ENCODE data around the gene DENND11.

Gene DENND11

GRCh38 chr7:141699860-141700259 lies 2.1 kb downstream of the DENND11 start:
- Histone ChIP-seq H2AFZ (ENCODE audit: low read depth, low read length, severe bottlenecking) (no peak overlapping the region), H4K20me1 (ENCODE audit: low read depth, low read length) (no peaks in the 10 kb centered on the region), H3K79me2 (ENCODE audit: insufficient read depth, low read length) (no peaks in the 10 kb centered on the region), H3F3A (ENCODE audit: insufficient read depth) (no peaks in the 10 kb centered on the region; the same call in 1 of the 2 replicates), H3K27ac (ENCODE audit: low read depth, low read length) (no peak overlapping the region), H3K4me2 (ENCODE audit: low read depth, low read length, poor library complexity, severe bottlenecking) (no peak overlapping the region), H3K4me3 (ENCODE audit: insufficient read depth, low read length, poor library complexity, severe bottlenecking) (no peak overlapping the region), H3K9ac (ENCODE audit: low read length) (no peak overlapping the region), H3K36me3 (ENCODE audit: low read length) (no peaks in the 10 kb centered on the region), H3K9me2 (replicated peaks; ENCODE audit: insufficient read depth, low read length) (no peaks in the 10 kb centered on the region), H3K27me3 (ENCODE audit: low read length) (no peaks in the 10 kb centered on the region), H3K9me3 (ENCODE audit: insufficient read depth, low read length) (no peaks in the 10 kb centered on the region)
- TF ChIP-seq CTCF (IDR thresholded peaks at IDR 0.05; ENCODE audit: insufficient read depth, low read length, poor library complexity, severe bottlenecking) (no peak), EZH2phosphoT487 (conservative IDR thresholded peaks at IDR 0.05; ENCODE audit: low read length) (no peak)

DNA sequence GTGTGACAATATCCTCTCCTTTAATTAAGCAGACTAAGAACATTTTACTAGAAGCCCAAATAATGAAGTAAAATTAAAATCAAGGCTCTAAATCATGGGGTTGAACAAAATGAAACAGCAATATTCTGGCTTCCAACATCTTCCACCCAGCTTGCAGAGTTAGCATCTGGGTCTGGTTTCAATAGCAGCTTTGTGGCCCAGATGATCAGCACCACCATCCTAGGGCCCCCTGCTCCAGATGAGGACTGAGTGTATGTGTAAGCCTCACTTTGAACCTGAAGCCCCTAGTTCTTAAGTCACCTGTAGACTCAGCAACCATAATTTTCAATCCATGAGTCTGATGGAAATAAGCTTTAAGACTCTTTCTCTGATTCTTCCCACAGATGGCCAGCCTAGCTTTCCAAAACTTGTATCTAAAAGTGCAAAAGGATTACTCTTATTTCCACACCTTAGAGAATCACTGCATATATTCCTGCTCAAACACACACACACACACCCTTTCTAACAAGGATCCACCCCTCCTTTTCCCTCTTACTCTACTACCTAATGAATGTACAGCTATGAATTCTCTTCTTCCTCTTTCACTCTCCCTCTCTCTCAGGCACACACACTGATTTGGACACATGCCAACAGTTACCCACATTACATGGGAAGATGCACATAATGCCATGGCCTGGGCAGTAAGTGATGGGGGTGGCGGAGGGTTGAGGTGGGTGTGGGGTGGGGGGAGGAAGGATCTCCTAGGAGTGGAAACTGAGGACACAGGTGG lies 3.5 kb downstream of the DENND11 start:
- Histone ChIP-seq H3K36me3 (ENCODE audit: low read length) (no peaks in the 10 kb centered on the region), H2AFZ (ENCODE audit: low read depth, low read length, severe bottlenecking) (no peak overlapping the region), H3K27me3 (ENCODE audit: low read length) (no peaks in the 10 kb centered on the region), H3K9me3 (ENCODE audit: insufficient read depth, low read length) (no peaks in the 10 kb centered on the region), H3K9ac (ENCODE audit: low read length) (no peak overlapping the region), H3K4me2 (ENCODE audit: low read depth, low read length, poor library complexity, severe bottlenecking) (no peak overlapping the region), H3K9me2 (replicated peaks; ENCODE audit: insufficient read depth, low read length) (no peaks in the 10 kb centered on the region), H3F3A (ENCODE audit: insufficient read depth) (no peaks in the 10 kb centered on the region; the same call in 1 of the 2 replicates), H3K27ac (ENCODE audit: low read depth, low read length) (no peak overlapping the region), H3K4me3 (ENCODE audit: insufficient read depth, low read length, poor library complexity, severe bottlenecking) (no peak overlapping the region), H3K79me2 (ENCODE audit: insufficient read depth, low read length) (no peaks in the 10 kb centered on the region), H4K20me1 (ENCODE audit: low read depth, low read length) (no peaks in the 10 kb centered on the region)
- no peak for TF ChIP-seq CTCF (IDR thresholded peaks at IDR 0.05; ENCODE audit: insufficient read depth, low read length, poor library complexity, severe bottlenecking)
- TF ChIP-seq EZH2phosphoT487 (conservative IDR thresholded peaks at IDR 0.05; ENCODE audit: low read length), result no peak

- no peaks in the 10 kb centered on the region for H3K27me3 ChIP-seq (ENCODE audit: low read length)
- no peaks in the 10 kb centered on the region for H3K79me2 ChIP-seq (ENCODE audit: insufficient read depth, low read length)
- TF ChIP-seq EZH2phosphoT487 (conservative IDR thresholded peaks at IDR 0.05; ENCODE audit: low read length), result no peak
- no peak for TF ChIP-seq CTCF (IDR thresholded peaks at IDR 0.05; ENCODE audit: insufficient read depth, low read length, poor library complexity, severe bottlenecking)
- H3K4me3 ChIP-seq (ENCODE audit: insufficient read depth, low read length, poor library complexity, severe bottlenecking), result no peak overlapping the region
- no peaks in the 10 kb centered on the region for H3K36me3 ChIP-seq (ENCODE audit: low read length)
- H4K20me1 ChIP-seq (ENCODE audit: low read depth, low read length), result no peaks in the 10 kb centered on the region
- H3K9me3 ChIP-seq (ENCODE audit: insufficient read depth, low read length), result no peaks in the 10 kb centered on the region
- H3K9me2 ChIP-seq (replicated peaks; ENCODE audit: insufficient read depth, low read length), result no peaks in the 10 kb centered on the region
- no peak overlapping the region for H3K4me2 ChIP-seq (ENCODE audit: low read depth, low read length, poor library complexity, severe bottlenecking)
- H2AFZ ChIP-seq (ENCODE audit: low read depth, low read length, severe bottlenecking), result no peak overlapping the region
- no peaks in the 10 kb centered on the region; the same call in 1 of the 2 replicates for H3F3A ChIP-seq (ENCODE audit: insufficient read depth)
- H3K9ac ChIP-seq (ENCODE audit: low read length), result no peak overlapping the region
- H3K27ac ChIP-seq (ENCODE audit: low read depth, low read length), result no peak overlapping the region
Observed at GRCh38 chr7:141697211-141697871, 4.6 kb downstream of the DENND11 start.

Measured in SU-DHL-6 (cell line).